PFSK-1 (cell line): Measurements from ENCODE around the gene ZNF296.

Experiments
- FOXP2 ChIP-seq: optimal IDR thresholded peaks from 2 replicates; pipeline ENCODE3; 2011; ENCODE audit warnings: borderline replicate concordance, control low read depth, inconsistent platforms; ENCODE audit not compliant: insufficient read depth; ENCODE audit errors: extremely low read length, extremely low read depth
- POLR2AphosphoS5 ChIP-seq: IDR thresholded peaks from 2 replicates; pipeline ENCODE4 v1.6.1; 2012; ENCODE audit warnings: low read depth, mild to moderate bottlenecking, control low read depth, low read length, moderate library complexity
- SIN3A ChIP-seq: IDR thresholded peaks from 2 replicates; pipeline ENCODE4 v1.6.1; 2012; ENCODE audit warnings: mild to moderate bottlenecking, low read length, moderate library complexity, borderline replicate concordance; ENCODE audit not compliant: insufficient read depth
- TAF1 ChIP-seq: IDR thresholded peaks from 2 replicates; pipeline ENCODE4 v1.6.1; 2012; ENCODE audit warnings: low read length, control low read depth, borderline replicate concordance; ENCODE audit not compliant: insufficient read depth
- TF ChIP-seq, protein P1 (sequence below), 2 experiments: IDR thresholded peaks; 2 replicates each; pipeline versions ENCODE4 v1.6.1 to v1.8.0; 2011 to 2012; ENCODE audit warnings: low read depth in 2 of 2, low read length in 2 of 2, control low read depth in 1 of 2, inconsistent platforms in 1 of 2, mild to moderate bottlenecking in 1 of 2, moderate library complexity in 1 of 2; ENCODE audit not compliant: insufficient read depth in 1 of 2

The ZNF296 gene

DNA sequence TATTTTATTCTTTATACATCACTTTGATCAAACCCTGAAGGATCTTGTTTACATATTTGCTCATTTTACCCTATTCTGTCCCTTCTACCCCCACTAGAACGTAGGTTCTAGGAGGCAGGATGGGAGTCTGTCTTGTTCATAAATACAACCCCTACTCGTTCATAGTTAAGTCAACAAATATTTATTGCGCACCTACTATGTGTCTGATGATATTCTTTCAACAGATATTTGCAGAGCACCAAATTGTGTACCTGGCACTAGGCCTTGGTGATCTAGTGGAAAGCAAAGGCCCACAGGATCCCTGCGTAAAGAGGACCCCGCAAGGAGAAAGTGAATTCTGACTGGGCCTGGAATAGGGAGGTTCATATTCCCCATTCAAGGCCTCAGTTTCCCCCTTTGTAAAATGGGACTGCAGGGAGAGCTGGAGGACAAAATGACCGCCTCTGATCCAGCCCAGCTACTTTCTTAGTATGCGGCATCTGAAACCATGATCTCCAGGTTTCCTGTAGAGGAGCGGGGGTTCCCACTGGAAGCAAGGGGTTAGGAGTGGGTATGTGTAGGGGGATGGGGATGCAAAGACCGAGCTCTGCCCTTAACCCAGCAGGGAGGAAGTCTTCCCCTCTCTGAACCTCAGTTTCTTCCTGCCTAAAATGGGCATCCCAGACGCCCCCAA, 2.2 kb upstream of the ZNF296 start:
- TF ChIP-seq TAF1 (no peak), POLR2AphosphoS5 (no peak), SIN3A (no peak), FOXP2 (no peak)
- TF ChIP-seq, protein P1, sequence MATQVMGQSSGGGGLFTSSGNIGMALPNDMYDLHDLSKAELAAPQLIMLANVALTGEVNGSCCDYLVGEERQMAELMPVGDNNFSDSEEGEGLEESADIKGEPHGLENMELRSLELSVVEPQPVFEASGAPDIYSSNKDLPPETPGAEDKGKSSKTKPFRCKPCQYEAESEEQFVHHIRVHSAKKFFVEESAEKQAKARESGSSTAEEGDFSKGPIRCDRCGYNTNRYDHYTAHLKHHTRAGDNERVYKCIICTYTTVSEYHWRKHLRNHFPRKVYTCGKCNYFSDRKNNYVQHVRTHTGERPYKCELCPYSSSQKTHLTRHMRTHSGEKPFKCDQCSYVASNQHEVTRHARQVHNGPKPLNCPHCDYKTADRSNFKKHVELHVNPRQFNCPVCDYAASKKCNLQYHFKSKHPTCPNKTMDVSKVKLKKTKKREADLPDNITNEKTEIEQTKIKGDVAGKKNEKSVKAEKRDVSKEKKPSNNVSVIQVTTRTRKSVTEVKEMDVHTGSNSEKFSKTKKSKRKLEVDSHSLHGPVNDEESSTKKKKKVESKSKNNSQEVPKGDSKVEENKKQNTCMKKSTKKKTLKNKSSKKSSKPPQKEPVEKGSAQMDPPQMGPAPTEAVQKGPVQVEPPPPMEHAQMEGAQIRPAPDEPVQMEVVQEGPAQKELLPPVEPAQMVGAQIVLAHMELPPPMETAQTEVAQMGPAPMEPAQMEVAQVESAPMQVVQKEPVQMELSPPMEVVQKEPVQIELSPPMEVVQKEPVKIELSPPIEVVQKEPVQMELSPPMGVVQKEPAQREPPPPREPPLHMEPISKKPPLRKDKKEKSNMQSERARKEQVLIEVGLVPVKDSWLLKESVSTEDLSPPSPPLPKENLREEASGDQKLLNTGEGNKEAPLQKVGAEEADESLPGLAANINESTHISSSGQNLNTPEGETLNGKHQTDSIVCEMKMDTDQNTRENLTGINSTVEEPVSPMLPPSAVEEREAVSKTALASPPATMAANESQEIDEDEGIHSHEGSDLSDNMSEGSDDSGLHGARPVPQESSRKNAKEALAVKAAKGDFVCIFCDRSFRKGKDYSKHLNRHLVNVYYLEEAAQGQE (IDR thresholded peaks at IDR 0.05; ENCODE audit: insufficient read depth in 1 of 2, low read depth in 2 of 2, low read length in 2 of 2) = no peak

DNA sequence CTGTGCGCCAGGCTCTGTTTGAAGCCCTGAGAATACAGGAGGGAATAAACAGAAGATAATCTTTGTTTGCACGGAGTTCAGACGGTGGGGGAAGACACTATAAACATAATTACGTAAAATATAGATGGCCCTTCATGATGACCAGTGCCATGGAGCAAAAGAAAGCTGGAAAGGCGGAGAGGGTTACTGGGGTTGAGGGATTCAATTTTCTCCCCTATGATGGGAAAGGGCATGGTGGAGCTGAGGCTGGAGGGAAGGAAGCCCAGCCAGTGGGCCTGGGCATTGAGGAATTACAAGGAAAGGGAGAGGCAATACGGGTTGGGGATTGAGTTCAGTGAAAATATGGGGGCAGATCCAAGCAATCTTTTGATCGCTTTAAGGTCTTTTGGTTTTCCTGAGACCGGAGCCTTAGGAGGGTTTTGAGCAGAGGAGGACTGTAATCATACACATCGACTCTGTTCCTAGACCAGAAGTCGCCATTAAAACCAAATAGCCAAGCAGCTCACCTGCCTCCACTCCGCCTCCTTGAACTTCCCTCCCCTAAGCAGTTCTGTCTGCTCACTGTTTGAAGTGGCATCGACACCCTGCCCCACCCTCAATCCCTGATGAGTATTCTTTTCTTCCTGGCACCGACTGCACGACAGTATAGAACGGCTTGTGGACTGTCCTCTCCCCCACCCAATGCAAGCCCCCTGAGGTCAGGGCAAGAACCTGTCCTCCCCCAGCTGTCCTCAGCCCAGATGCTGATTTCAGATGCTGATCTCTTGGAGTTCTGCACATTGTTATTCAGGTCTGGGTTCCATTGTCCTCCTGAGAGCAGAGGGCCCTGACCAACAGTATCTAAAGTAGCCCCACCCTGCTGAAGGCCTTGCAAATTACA, 813 bp upstream of the ZNF296 start:
- TF ChIP-seq SIN3A (no peak), TAF1 (no peak), FOXP2 (no peak), POLR2AphosphoS5 (no peak)
- TF ChIP-seq, protein P1 (IDR thresholded peaks at IDR 0.05; ENCODE audit: insufficient read depth in 1 of 2, low read depth in 2 of 2, low read length in 2 of 2) = no peak

DNA sequence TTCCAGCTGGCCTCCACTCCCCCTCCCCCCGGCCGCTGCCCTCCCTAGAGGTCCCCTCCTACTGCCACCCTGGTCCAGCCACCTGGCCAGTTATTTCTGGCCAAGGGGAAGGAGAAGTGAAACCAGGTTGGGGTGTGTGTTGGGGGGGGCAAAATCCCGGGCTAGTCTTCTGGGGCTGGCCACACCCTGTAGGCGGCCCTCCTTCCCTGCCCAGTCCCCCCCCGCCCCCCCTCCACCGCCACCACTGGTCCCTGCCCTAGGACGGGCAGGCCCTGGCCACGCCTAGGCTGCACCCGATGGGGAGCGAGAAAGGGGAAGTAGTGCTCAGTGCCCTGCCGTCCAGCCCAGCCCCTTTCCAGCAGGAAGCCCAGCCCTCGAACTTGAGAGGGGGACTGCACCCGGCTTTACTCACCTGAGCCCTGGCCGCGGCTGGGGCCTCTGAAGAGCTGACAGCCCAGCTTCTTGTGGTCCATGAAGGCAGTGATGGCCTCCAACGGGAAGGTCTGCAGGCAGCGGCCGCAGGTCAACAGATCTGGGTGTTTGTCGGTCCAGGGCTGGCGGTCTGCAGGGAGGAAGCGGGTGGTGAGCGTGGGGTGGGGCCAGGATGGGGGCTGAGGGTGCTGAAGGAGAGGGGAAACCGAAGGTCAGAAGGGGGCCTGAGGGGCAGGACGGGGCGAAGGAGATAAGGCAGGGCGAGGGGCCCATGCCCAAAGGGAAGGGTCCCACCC, 813 bp downstream of the ZNF296 start:
- TF ChIP-seq TAF1 = no peak
- no peak for TF ChIP-seq FOXP2
- TF ChIP-seq, protein P1 (IDR thresholded peaks at IDR 0.05; ENCODE audit: insufficient read depth in 1 of 2, low read depth in 2 of 2, low read length in 2 of 2) = no peak
- TF ChIP-seq SIN3A = no peak
- no peak for TF ChIP-seq POLR2AphosphoS5

DNA sequence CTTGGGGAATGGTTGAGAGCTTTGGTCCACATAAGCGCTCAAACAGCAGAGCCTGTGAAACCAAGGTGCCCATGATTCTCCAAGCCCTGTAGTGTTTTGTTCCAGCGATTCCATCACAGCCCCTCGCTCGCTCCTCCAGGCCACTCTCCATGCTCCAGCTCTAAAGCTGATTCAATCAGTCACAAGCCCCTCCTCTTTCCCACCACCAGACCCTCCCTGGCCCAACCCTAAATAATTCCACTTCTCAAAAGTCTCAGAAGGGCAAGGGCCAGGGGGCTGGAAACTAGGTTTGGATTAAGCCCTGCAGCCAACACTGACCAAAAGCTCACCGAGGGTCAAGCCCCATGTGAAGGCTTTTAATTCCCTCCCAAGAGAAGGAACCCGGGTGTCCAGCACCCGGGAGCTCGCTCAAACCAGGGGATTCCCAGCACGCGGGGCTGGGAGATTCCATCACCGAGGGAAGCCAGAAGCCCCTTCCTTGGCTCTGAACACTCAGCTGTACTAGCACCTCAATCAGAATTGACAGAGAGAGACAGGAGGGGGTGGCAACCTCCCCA, 1.5 kb downstream of the ZNF296 start:
- no peak for TF ChIP-seq FOXP2
- TF ChIP-seq, protein P1 (IDR thresholded peaks at IDR 0.05; ENCODE audit: insufficient read depth in 1 of 2, low read depth in 2 of 2, low read length in 2 of 2) = no peak
- TF ChIP-seq SIN3A = no peak
- TF ChIP-seq POLR2AphosphoS5 = no peak
- TF ChIP-seq TAF1 = no peak
